ENCODE data around the gene MYLK. TPM values are rescaled to one million over a fixed set of nuclear protein-coding genes. Genes with fewer than 3 reads are reported as not detected.

MYLK gene
- total RNA-seq, 4 donors from 2014 or later: 24.6 to 47.0 (median 39.2) TPM

- no peaks in the 10 kb centered on the region for H3K27me3 ChIP-seq
- peaks cover 15% of the 10 kb centered on the region for H3K36me3 ChIP-seq
- H3K4me3 ChIP-seq: no peak overlapping the region
- no peaks in the 10 kb centered on the region for H3K9me3 ChIP-seq
- H3K27ac ChIP-seq: no peak overlapping the region
- no peak for DNase-seq (ENCODE audit: low spot score in 2 of 2)
- WGBS: 67% methylated on average over 6 of the region's 6 CpGs
- TF ChIP-seq CTCF (IDR thresholded peaks at IDR 0.05): no peak
- TF ChIP-seq POLR2A (IDR thresholded peaks at IDR 0.05): no peak
- TF ChIP-seq POLR2AphosphoS5 (IDR thresholded peaks at IDR 0.05): no peak
- TF ChIP-seq EP300 (IDR thresholded peaks at IDR 0.05): no peak
- no peaks in the 10 kb centered on the region for H3K4me1 ChIP-seq
These were observed 216.3 kb downstream of the MYLK start for GRCh38 chr3:123667784-123668183.

GRCh38 chr3:123664753-123665152 lies 219.4 kb downstream of the MYLK start:
- Histone ChIP-seq H3K4me1 (peaks cover 22% of the 10 kb centered on the region), H3K4me3 (no peak overlapping the region), H3K36me3 (peaks cover 15% of the 10 kb centered on the region), H3K27me3 (no peaks in the 10 kb centered on the region), H3K27ac (no peak overlapping the region), H3K9me3 (no peaks in the 10 kb centered on the region)
- DNase-seq (ENCODE audit: low spot score in 2 of 2): no peak
- TF ChIP-seq EP300 (IDR thresholded peaks at IDR 0.05): no peak
- no peak for TF ChIP-seq CTCF (IDR thresholded peaks at IDR 0.05)

- Histone ChIP-seq H3K36me3 (peaks cover 15% of the 10 kb centered on the region), H3K9me3 (no peaks in the 10 kb centered on the region), H3K4me3 (no peak overlapping the region), H3K4me1 (peaks cover 29% of the 10 kb centered on the region), H3K27me3 (no peaks in the 10 kb centered on the region), H3K27ac (no peak overlapping the region)
- 79% methylated on average over 3 of the region's 9 CpGs for WGBS
- no peak for DNase-seq (ENCODE audit: low spot score in 2 of 2)
- TF ChIP-seq CTCF (IDR thresholded peaks at IDR 0.05): no peak
- no peak for TF ChIP-seq POLR2AphosphoS5 (IDR thresholded peaks at IDR 0.05)
- TF ChIP-seq POLR2A (IDR thresholded peaks at IDR 0.05): no peak
- TF ChIP-seq EP300 (IDR thresholded peaks at IDR 0.05): no peak
These were observed 220.2 kb downstream of the MYLK start for GRCh38 chr3:123663977-123664376.

- WGBS: 75% methylated on average over 1 of the region's 1 CpG
- Histone ChIP-seq H3K9me3 (no peaks in the 10 kb centered on the region), H3K36me3 (peaks cover 15% of the 10 kb centered on the region), H3K4me1 (peaks cover 38% of the 10 kb centered on the region), H3K27ac (peak overlapping the region; percentile 60), H3K4me3 (no peak overlapping the region), H3K27me3 (no peaks in the 10 kb centered on the region)
- TF ChIP-seq EP300 (IDR thresholded peaks at IDR 0.05) (peak; percentile 48), POLR2A (IDR thresholded peaks at IDR 0.05) (no peak), CTCF (IDR thresholded peaks at IDR 0.05) (no peak)
- no peak for DNase-seq (ENCODE audit: low spot score in 2 of 2)
These were observed 222.2 kb downstream of the MYLK start for GRCh38 chr3:123661973-123662372.

- Histone ChIP-seq H3K27ac (peak overlapping the region; percentile 60), H3K36me3 (peaks cover 4% of the 10 kb centered on the region), H3K27me3 (no peaks in the 10 kb centered on the region), H3K9me3 (no peaks in the 10 kb centered on the region), H3K4me3 (no peak overlapping the region), H3K4me1 (peaks cover 41% of the 10 kb centered on the region)
- TF ChIP-seq EP300 (IDR thresholded peaks at IDR 0.05) (peak; percentile 80), POLR2AphosphoS5 (IDR thresholded peaks at IDR 0.05) (peak in 2 of 3 donors; percentile 26 to 73), POLR2A (IDR thresholded peaks at IDR 0.05) (no peak), CTCF (IDR thresholded peaks at IDR 0.05) (no peak)
- 39% methylated on average over 9 of the region's 9 CpGs for WGBS
- DNase-seq (ENCODE audit: low spot score in 2 of 2): peak; percentile 83 to 93
These were observed 223.2 kb downstream of the MYLK start for GRCh38 chr3:123660900-123661299.

All from suprapubic skin (tissue), 4 donors.